GM20431 (cell line): Measurements from ENCODE around the gene PSMD8.
"Not testable (repeated sequence)": the region's sequence is repeated elsewhere in the genome, so short reads cannot be mapped to it uniquely, and the experiment has no call there.

Experiments used
- in situ Hi-C: fragments of 300-500 bp; cut with MseI, MboI; formaldehyde crosslinking; loops from one replicate; pipeline ENCODE4 v1.15.0; 2020; ENCODE audit warnings: low sequenced_read_pairs; ENCODE audit not compliant: unreplicated experiment

PSMD8 gene

GRCh38 chr19:38402967-38403674 is 28.8 kb downstream of the PSMD8 start, which contains the start of gene FAM98C:
Gene FAM98C (plus strand): TSS chr19:38403093. CDS start chr19:38403154, 61 bp downstream.
- in situ Hi-C loops, result no loop called here

GRCh38 chr19:38404858-38405257 is 30.5 kb downstream of the PSMD8 start:
- in situ Hi-C loops, result no loop called here

GRCh38 chr19:38405276-38405675 is 30.9 kb downstream of the PSMD8 start:
- in situ Hi-C loops, result no loop called here

- in situ Hi-C loops, result no loop called here
These were observed 35.3 kb downstream of the PSMD8 start for GRCh38 chr19:38409631-38410133.

GRCh38 chr19:38410407-38410806 is 36.0 kb downstream of the PSMD8 start:
- in situ Hi-C loops, result not testable (repeated sequence)

- in situ Hi-C loops, result no loop called here
These were observed 36.8 kb downstream of the PSMD8 start for GRCh38 chr19:38411041-38411712.

GRCh38 chr19:38411898-38412297 is 37.5 kb downstream of the PSMD8 start:
- in situ Hi-C loops, result not testable (repeated sequence)

- in situ Hi-C loops, result no loop called here
These were observed 38.1 kb downstream of the PSMD8 start for GRCh38 chr19:38412491-38412890.

GRCh38 chr19:38412961-38413360 is 38.6 kb downstream of the PSMD8 start:
- in situ Hi-C loops, result no loop called here

GRCh38 chr19:38413416-38413815 is 39.0 kb downstream of the PSMD8 start:
- in situ Hi-C loops, result no loop called here

GRCh38 chr19:38417146-38417543 is 42.8 kb downstream of the PSMD8 start:
- in situ Hi-C loops, result no loop called here

- in situ Hi-C loops, result no loop called here
These were observed 43.5 kb downstream of the PSMD8 start for GRCh38 chr19:38417544-38418506.

- in situ Hi-C loops, result no loop called here
These were observed 46.6 kb downstream of the PSMD8 start for GRCh38 chr19:38420935-38421334.

- in situ Hi-C loops, result no loop called here
These were observed 47.5 kb downstream of the PSMD8 start for GRCh38 chr19:38421856-38422255.

- in situ Hi-C loops, result no loop called here
These were observed 48.1 kb downstream of the PSMD8 start for GRCh38 chr19:38422438-38422837.

GRCh38 chr19:38424272-38424671 is 49.9 kb downstream of the PSMD8 start:
- in situ Hi-C loops, result no loop called here

- in situ Hi-C loops, result no loop called here
These were observed 50.9 kb downstream of the PSMD8 start for GRCh38 chr19:38425222-38425809.

- in situ Hi-C loops, result no loop called here
These were observed 51.6 kb downstream of the PSMD8 start, which contains the start of gene RASGRP4 for GRCh38 chr19:38425810-38426466. Gene RASGRP4 (minus strand): TSS chr19:38426219. CDS start chr19:38426091, 128 bp downstream.

- in situ Hi-C loops, result not testable (repeated sequence)
These were observed 52.8 kb downstream of the PSMD8 start for GRCh38 chr19:38427035-38427677.
